Sigmoid colon (tissue), 7 donors: ENCODE data around the gene TANGO2. TPM values are rescaled to one million over a fixed set of nuclear protein-coding genes. Genes with fewer than 3 reads are reported as not detected.

Experiments
- DNase-seq: peaks from one replicate; pipeline ENCODE4 v3.0.0-alpha.2; 2019
- H3K27ac ChIP-seq, 4 donors: fragments of 200-600 bp; sonication (generic); one replicate each; pipeline ENCODE4 v1.5.1; 2016 to 2019; ENCODE audit warnings: mild to moderate bottlenecking in 1 of 4
- H3K27me3 ChIP-seq, 3 donors: fragments of 200-600 bp; sonication (generic); one replicate each; pipeline ENCODE4 v1.5.1; 2019; ENCODE audit warnings: mild to moderate bottlenecking in 1 of 3
- H3K36me3 ChIP-seq, 4 donors: fragments of 200-600 bp; sonication (generic); one replicate each; pipeline ENCODE4 v1.5.1; 2016 to 2019
- H3K4me1 ChIP-seq, 4 donors: fragments of 200-600 bp; sonication (generic); one replicate each; pipeline ENCODE4 v1.5.1; 2017 to 2019
- H3K4me3 ChIP-seq, 4 donors: fragments of 200-600 bp; sonication (generic); one replicate each; pipeline ENCODE4 v1.5.1; 2017 to 2019; ENCODE audit warnings: mild to moderate bottlenecking in 2 of 4, moderate library complexity in 1 of 4
- H3K9me3 ChIP-seq, 4 donors: fragments of 200-600 bp in 3 of 4; sonication (generic) in 3 of 4; one replicate each; pipeline versions ENCODE4 v1.5.1 to v1.6.1; 2013 to 2019
- CTCF ChIP-seq, 4 experiments: fragments of 450-650 bp in 3 of 4; fragments of 200-600 bp in 1 of 4; IDR thresholded peaks; one replicate each; pipeline ENCODE4 v1.5.1; 2016 to 2019; ENCODE audit warnings: antibody characterized with exemption in 4 of 4, mild to moderate bottlenecking in 3 of 4, moderate library complexity in 2 of 4
- EP300 ChIP-seq, 4 donors: sonication (generic); formaldehyde crosslinking; IDR thresholded peaks; one replicate each; pipeline ENCODE4 v1.6.1; 2017; ENCODE audit warnings: antibody characterized with exemption in 4 of 4
- POLR2A ChIP-seq, 2 donors: fragments of 450-650 bp; IDR thresholded peaks; one replicate each; pipeline ENCODE4 v1.6.1; 2016; ENCODE audit warnings: antibody characterized with exemption in 2 of 2, mild to moderate bottlenecking in 2 of 2, moderate library complexity in 2 of 2
- POLR2AphosphoS5 ChIP-seq, 4 donors: sonication (generic); formaldehyde crosslinking; IDR thresholded peaks; one replicate each; pipeline ENCODE4 v1.6.1; 2017; ENCODE audit warnings: antibody characterized with exemption in 4 of 4
- WGBS, 2 donors: extraction: QIAGEN DNeasy Blood & Tissue Kit; methylation state at CpG; one replicate each; pipeline ENCODE4 v1.1.7; 2013; 5-methylcytosine and 5-hydroxymethylcytosine counted together
- intact Hi-C: fragments of 100-400 bp; cut with DNase I; formaldehyde crosslinking; loops from one replicate; pipeline ENCODE4 v1.15.1; 2023
- polyA plus RNA-seq, 3 donors: library from polyadenylated mRNA; stranded (reverse); fragments of 200-250 nt; gene quantifications; one replicate each; pipeline ENCODE4 v1.2.3, GENCODE V29; 2013
- total RNA-seq, 4 donors: library from RNA; depleted of rRNA; stranded (reverse); fragments of >200 nt; gene quantifications; one replicate each; pipeline ENCODE4 v1.1.0, GENCODE V29; 2016
- donor health status: healthy with polysubstance abuse.
- donor health status: Bipolar disorder and iron deficiency.
- donor health status: healthy.

TANGO2 gene
- total and polyA plus RNA-seq, 7 donors: 24.2 to 46.2 (median 31.6) TPM

GRCh38 chr22:20076627-20077172 is 55.8 kb downstream of the TANGO2 start:
- H3K4me1 ChIP-seq: peaks cover 0 to 15% (median 13%) of the 10 kb centered on the region in 4 donors
- no peak for DNase-seq
- no peak overlapping the region for H3K27ac ChIP-seq
- H3K27me3 ChIP-seq: no peaks in the 10 kb centered on the region
- no peaks in the 10 kb centered on the region for H3K9me3 ChIP-seq
- H3K4me3 ChIP-seq: no peak overlapping the region
- intact Hi-C loops: no loop called here
- H3K36me3 ChIP-seq: no peaks in the 10 kb centered on the region
- TF ChIP-seq POLR2A (IDR thresholded peaks at IDR 0.05) (no peak), EP300 (IDR thresholded peaks at IDR 0.05) (no peak), CTCF (IDR thresholded peaks at IDR 0.05) (no peak)
- 68 to 84% methylated on average over 6 of the region's 6 CpGs for WGBS, 2 donors

GRCh38 chr22:20079745-20080444 is 59.0 kb downstream of the TANGO2 start, which contains the start of gene DGCR8:
Gene DGCR8 (plus strand): TSS chr22:20080241. CDS start chr22:20085964, 5,723 bp downstream.
- Histone ChIP-seq H3K9me3 (no peaks in the 10 kb centered on the region), H3K4me3 (peak within 1 kb of the TSS; percentile 80 to 91 (median 88)), H3K27ac (peak within 1 kb of the TSS; percentile 88 to 97 (median 94)), H3K27me3 (no peaks in the 10 kb centered on the region), H3K4me1 (peaks cover 0 to 47% (median 45%) of the 10 kb centered on the region in 4 donors), H3K36me3 (no peaks in the 10 kb centered on the region)
- 0% methylated on average over 100 of the region's 100 CpGs for WGBS, 2 donors
- TF ChIP-seq EP300 (IDR thresholded peaks at IDR 0.05) (peak in 1 of 4 donors; percentile 79), POLR2A (IDR thresholded peaks at IDR 0.05) (peak; percentile 13 to 49), CTCF (IDR thresholded peaks at IDR 0.05) (no peak), POLR2AphosphoS5 (IDR thresholded peaks at IDR 0.05) (peak; percentile 43 to 88 (median 76))
- DNase-seq: peak; percentile 96
- intact Hi-C loops: loop anchor here (2.0 to 10.0 kb wide), 4 partner anchors 37 to 105 kb away; partner anchors contain the start of genes RANBP1, TANGO2, TRMT2A and ZDHHC8

- no peaks in the 10 kb centered on the region for H3K27me3 ChIP-seq
- intact Hi-C loops: loop anchor here (2.0 to 10.0 kb wide), 4 partner anchors 37 to 106 kb away; partner anchors contain the start of genes RANBP1, TANGO2, TRMT2A and ZDHHC8
- 1% methylated on average over 34 of the region's 34 CpGs for WGBS, 2 donors
- no peaks in the 10 kb centered on the region for H3K9me3 ChIP-seq
- DNase-seq: peak; percentile 84
- TF ChIP-seq CTCF (IDR thresholded peaks at IDR 0.05) (no peak), EP300 (IDR thresholded peaks at IDR 0.05) (no peak), POLR2AphosphoS5 (IDR thresholded peaks at IDR 0.05) (no peak), POLR2A (IDR thresholded peaks at IDR 0.05) (no peak)
- no peaks in the 10 kb centered on the region for H3K36me3 ChIP-seq
- peak overlapping the region; percentile 80 to 91 (median 88) for H3K4me3 ChIP-seq
- peaks cover 0 to 52% (median 49%) of the 10 kb centered on the region in 4 donors for H3K4me1 ChIP-seq
- peak overlapping the region; percentile 88 to 97 (median 94) for H3K27ac ChIP-seq
These were observed 59.5 kb downstream of the TANGO2 start for GRCh38 chr22:20080445-20080775.

- Histone ChIP-seq H3K4me3 (peak overlapping the region; percentile 80 to 91 (median 88)), H3K4me1 (peaks cover 0 to 58% (median 51%) of the 10 kb centered on the region in 4 donors), H3K27ac (peak overlapping the region; percentile 88 to 97 (median 94)), H3K27me3 (no peaks in the 10 kb centered on the region), H3K9me3 (no peaks in the 10 kb centered on the region), H3K36me3 (peaks cover 0 to 5% (median 4%) of the 10 kb centered on the region in 4 donors)
- no peak for DNase-seq
- intact Hi-C loops: loop anchor here (2.0 to 10.0 kb wide), 4 partner anchors 36 to 106 kb away; partner anchors contain the start of genes RANBP1, TANGO2, TRMT2A and ZDHHC8
- no peak for TF ChIP-seq POLR2A (IDR thresholded peaks at IDR 0.05)
- TF ChIP-seq EP300 (IDR thresholded peaks at IDR 0.05): no peak
- no peak for TF ChIP-seq POLR2AphosphoS5 (IDR thresholded peaks at IDR 0.05)
- no peak for TF ChIP-seq CTCF (IDR thresholded peaks at IDR 0.05)
- 7 to 30% methylated on average over 27 of the region's 27 CpGs for WGBS, 2 donors
These were observed 60.1 kb downstream of the TANGO2 start for GRCh38 chr22:20080776-20081654.
